ENCODE data around the gene PNPLA6. TPM values are rescaled to one million over a fixed set of nuclear protein-coding genes. Genes with fewer than 3 reads are reported as not detected.

PNPLA6 gene
- total and polyA plus RNA-seq, 2 of the 8 experiments (the other 6 are each of a cell fraction or from before 2014, with no cell fraction given), result 55.1 to 121 TPM

DNA sequence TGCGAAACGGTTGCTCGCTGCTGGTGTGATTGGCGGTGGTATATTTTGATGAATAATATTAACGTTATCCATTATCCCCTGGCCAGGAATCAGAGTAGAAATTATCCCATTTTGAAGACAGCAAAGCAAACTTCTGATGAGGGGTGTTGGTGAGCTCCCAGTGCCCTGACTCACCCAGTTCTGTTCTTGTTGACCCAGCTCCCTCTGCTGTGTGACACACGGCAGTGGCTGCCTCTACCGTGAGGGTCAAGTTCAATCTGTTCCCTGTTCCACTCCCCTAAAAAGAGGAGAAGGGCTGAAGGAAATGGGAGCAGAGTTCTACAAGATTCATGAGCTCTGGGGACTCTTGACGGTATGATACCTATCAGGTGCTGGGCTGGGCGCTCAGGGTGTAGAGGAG is 62.2 kb downstream of the PNPLA6 start:
- TF ChIP-seq ZNF274 (IDR thresholded peaks at IDR 0.05; ENCODE audit: borderline replicate concordance, extremely low read depth, low read length), result no peak
- no peak for TF ChIP-seq NANOG (IDR thresholded peaks at IDR 0.05; ENCODE audit: insufficient read depth, low read depth, low read length, poor library complexity, severe bottlenecking)
- TF ChIP-seq TAF7 (optimal IDR thresholded peaks at IDR 0.05; ENCODE audit: borderline replicate concordance, low read depth, low read length), result no peak
- Histone ChIP-seq H3K36me3 (ENCODE audit: control insufficient read depth in 2 of 4, insufficient read depth in 4 of 4, low read length in 3 of 4) (no peaks in the 10 kb centered on the region), H3K23ac (ENCODE audit: insufficient read length) (no peak overlapping the region), H2BK12ac (ENCODE audit: low read depth, low read length) (no peak overlapping the region), H3K4me3 (ENCODE audit: extremely low read depth in 1 of 4, insufficient read depth in 2 of 4, low read depth in 3 of 4, low read length in 4 of 4) (0 out of 8 replicates have a peak overlapping the region, but pooled peaks of 2 of the 4 experiments have one; percentile 8 to 96), H3K18ac (ENCODE audit: extremely low read depth, low read length) (no peak overlapping the region), H2BK120ac (replicated peaks; ENCODE audit: low read depth, low read length) (no peak overlapping the region), H3K4ac (replicated peaks; ENCODE audit: insufficient read length, low read depth, low read length) (no peak overlapping the region), H2BK15ac (ENCODE audit: low read length) (no peak overlapping the region), H4K5ac (ENCODE audit: insufficient read length, low read depth, low read length) (no peak overlapping the region), H3K4me2 (ENCODE audit: insufficient read depth in 1 of 2, low read depth in 2 of 2, low read length in 2 of 2) (peak overlapping the region; percentile 86; a peak in 1 of 4 replicates), H2AK5ac (ENCODE audit: low read depth, low read length) (no peak overlapping the region), H3K79me2 (ENCODE audit: control insufficient read depth in 1 of 2, insufficient read depth in 2 of 2, low read length in 2 of 2) (peaks cover 0 to 28% of the 10 kb centered on the region in 2 experiments; a peak in 2 of 4 replicates), H3K14ac (ENCODE audit: insufficient read length) (no peak overlapping the region), H3K23me2 (ENCODE audit: low read depth, low read length) (peaks cover 11% of the 10 kb centered on the region; the same call in 1 of the 2 replicates), H2AFZ (ENCODE audit: low read length) (no peak overlapping the region), H4K20me1 (replicated peaks in 1 of 2; ENCODE audit: control insufficient read depth in 1 of 2, insufficient read depth in 2 of 2, low read length in 2 of 2) (peaks cover 8 to 17% of the 10 kb centered on the region in 2 experiments), H2BK5ac (ENCODE audit: low read depth, low read length) (no peak overlapping the region), H2BK20ac (ENCODE audit: low read length) (no peak overlapping the region), H3K27ac (ENCODE audit: low read depth, low read length) (no peak overlapping the region), H3K79me1 (ENCODE audit: low read depth, low read length) (peaks cover 7% of the 10 kb centered on the region), H4K91ac (replicated peaks; ENCODE audit: insufficient read length, low read length) (no peak overlapping the region), H3K9me3 (ENCODE audit: insufficient read depth in 2 of 2, low read depth in 1 of 2, low read length in 1 of 2) (no peaks in the 10 kb centered on the region), H3K4me1 (replicated peaks in 1 of 4; ENCODE audit: control insufficient read depth in 3 of 4, insufficient read depth in 4 of 4, low read length in 3 of 4) (peaks cover 0 to 11% (median 5%) of the 10 kb centered on the region in 4 experiments; a peak in 5 of 7 replicates), H3K56ac (replicated peaks; ENCODE audit: insufficient read length, low read depth, low read length) (no peak overlapping the region), H4K8ac (ENCODE audit: extremely low read depth, insufficient read depth, low read length) (no peak overlapping the region), H3K27me3 (replicated peaks in 1 of 4; ENCODE audit: control insufficient read depth in 3 of 4, extremely low read depth in 1 of 4, insufficient read depth in 3 of 4, low read length in 3 of 4) (no peaks in the 10 kb centered on the region), H3K9ac (replicated peaks in 1 of 4; ENCODE audit: extremely low read depth in 1 of 4, low read depth in 3 of 4, low read length in 3 of 4) (peak overlapping the region in 1 of 4 experiments; percentile 18; a peak in 1 of 7 replicates)
- ChIA-PET CTCF (ENCODE audit: partially characterized antibody) (interaction anchor here (0.5 to 5.0 kb wide), 8 partner anchors 25 to 234 kb away, joined by 3 to 27 read pairs (median 4); no protein-coding TSS in a partner anchor), POLR2A (ENCODE audit: partially characterized antibody) (interaction anchor here (0.6 to 1.3 kb wide), 5 partner anchors 20 to 208 kb away, joined by 3 to 5 read pairs (median 3); partner anchors contain the start of gene MCOLN1)
- FAIRE-seq (no peak), DNase-seq (ENCODE audit: low read depth in 1 of 2, low spot score in 2 of 2) (no peak)
- 87% methylated on average over 9 of the region's 9 CpGs; no CpG with 5 or more reads in 1 of the 2 experiments for WGBS, 2 experiments (ENCODE audit: extremely low coverage in 1 of 2, insufficient coverage in 1 of 2, insufficient read length in 1 of 2, insufficient replicate concordance in 2 of 2, low coverage in 1 of 2, low lambda C conversion rate in 2 of 2, missing lambda C conversion rate in 1 of 2)

All from H1 (cell line).